ENCODE results near the gene MARCHF10. TPM values are rescaled to one million over a fixed set of nuclear protein-coding genes. Genes with fewer than 3 reads are reported as not detected.

MARCHF10 gene
- polyA plus RNA-seq, 1 experiment: 0.43 TPM

GRCh38 chr17:62749926-62750325, 58.2 kb downstream of the MARCHF10 start:
- ChIA-PET CTCF (no interaction called here), POLR2A (no interaction called here)
- no peak for DNase-seq (ENCODE audit: low read depth)
- Histone ChIP-seq H3K4me3 (ENCODE audit: low read depth, low read length) (no peak overlapping the region), H3K36me3 (ENCODE audit: control insufficient read depth, insufficient read depth, low read length) (no peaks in the 10 kb centered on the region; the same call in 1 of the 2 replicates), H3K27me3 (ENCODE audit: control insufficient read depth, insufficient read depth, low read length) (no peaks in the 10 kb centered on the region)
- TF ChIP-seq, protein P1, sequence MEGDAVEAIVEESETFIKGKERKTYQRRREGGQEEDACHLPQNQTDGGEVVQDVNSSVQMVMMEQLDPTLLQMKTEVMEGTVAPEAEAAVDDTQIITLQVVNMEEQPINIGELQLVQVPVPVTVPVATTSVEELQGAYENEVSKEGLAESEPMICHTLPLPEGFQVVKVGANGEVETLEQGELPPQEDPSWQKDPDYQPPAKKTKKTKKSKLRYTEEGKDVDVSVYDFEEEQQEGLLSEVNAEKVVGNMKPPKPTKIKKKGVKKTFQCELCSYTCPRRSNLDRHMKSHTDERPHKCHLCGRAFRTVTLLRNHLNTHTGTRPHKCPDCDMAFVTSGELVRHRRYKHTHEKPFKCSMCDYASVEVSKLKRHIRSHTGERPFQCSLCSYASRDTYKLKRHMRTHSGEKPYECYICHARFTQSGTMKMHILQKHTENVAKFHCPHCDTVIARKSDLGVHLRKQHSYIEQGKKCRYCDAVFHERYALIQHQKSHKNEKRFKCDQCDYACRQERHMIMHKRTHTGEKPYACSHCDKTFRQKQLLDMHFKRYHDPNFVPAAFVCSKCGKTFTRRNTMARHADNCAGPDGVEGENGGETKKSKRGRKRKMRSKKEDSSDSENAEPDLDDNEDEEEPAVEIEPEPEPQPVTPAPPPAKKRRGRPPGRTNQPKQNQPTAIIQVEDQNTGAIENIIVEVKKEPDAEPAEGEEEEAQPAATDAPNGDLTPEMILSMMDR (IDR thresholded peaks at IDR 0.05; ENCODE audit: insufficient read depth, low read depth, low read length): no peak

- ChIA-PET CTCF (no interaction called here), POLR2A (no interaction called here)
- H3K4me3 ChIP-seq (ENCODE audit: low read depth, low read length): no peak overlapping the region
- H3K27me3 ChIP-seq (ENCODE audit: control insufficient read depth, insufficient read depth, low read length): no peaks in the 10 kb centered on the region
- TF ChIP-seq, protein P1 (IDR thresholded peaks at IDR 0.05; ENCODE audit: insufficient read depth, low read depth, low read length): no peak
- H3K36me3 ChIP-seq (ENCODE audit: control insufficient read depth, insufficient read depth, low read length): no peaks in the 10 kb centered on the region; the same call in 1 of the 2 replicates
- no peak for DNase-seq (ENCODE audit: low read depth)
Measured at GRCh38 chr17:62746941-62747340, 61.2 kb downstream of the MARCHF10 start.

GRCh38 chr17:62745806-62746205, 62.3 kb downstream of the MARCHF10 start:
- ChIA-PET POLR2A (no interaction called here), CTCF (interaction anchor here (0.9 kb wide), 1 partner anchor 9 kb away, joined by 3 read pairs; no protein-coding TSS in a partner anchor)
- Histone ChIP-seq H3K4me3 (ENCODE audit: low read depth, low read length) (no peak overlapping the region), H3K36me3 (ENCODE audit: control insufficient read depth, insufficient read depth, low read length) (no peaks in the 10 kb centered on the region; the same call in 1 of the 2 replicates), H3K27me3 (ENCODE audit: control insufficient read depth, insufficient read depth, low read length) (no peaks in the 10 kb centered on the region)
- no peak for DNase-seq (ENCODE audit: low read depth)
- TF ChIP-seq, protein P1 (IDR thresholded peaks at IDR 0.05; ENCODE audit: insufficient read depth, low read depth, low read length): no peak

DNA sequence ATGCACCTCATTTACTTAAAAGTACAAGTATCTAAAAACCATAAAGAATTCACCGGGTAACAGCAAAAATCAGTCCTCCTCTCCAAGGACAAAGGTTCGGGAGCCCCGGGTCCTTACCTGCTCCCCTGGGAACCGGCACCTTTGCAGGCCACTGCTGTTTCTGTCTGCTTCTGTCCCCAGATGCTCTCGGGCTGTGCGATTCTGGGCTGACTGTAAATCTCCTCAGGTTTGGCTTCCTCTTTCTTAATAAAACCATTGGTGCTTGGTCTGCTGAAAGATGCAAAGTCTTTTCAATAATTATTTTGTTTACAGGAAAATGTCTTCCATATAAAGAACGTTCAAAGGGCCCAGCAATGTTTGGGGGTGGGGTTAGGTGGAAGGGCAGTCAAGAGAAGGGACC, 63.9 kb downstream of the MARCHF10 start:
- DNase-seq (ENCODE audit: low read depth): no peak
- no peaks in the 10 kb centered on the region for H3K36me3 ChIP-seq (ENCODE audit: control insufficient read depth, insufficient read depth, low read length)
- no peak overlapping the region for H3K4me3 ChIP-seq (ENCODE audit: low read depth, low read length)
- H3K27me3 ChIP-seq (ENCODE audit: control insufficient read depth, insufficient read depth, low read length): no peaks in the 10 kb centered on the region
- POLR2A ChIA-PET: no interaction called here
- TF ChIP-seq, protein P1 (IDR thresholded peaks at IDR 0.05; ENCODE audit: insufficient read depth, low read depth, low read length): no peak
- CTCF ChIA-PET: no interaction called here

DNA sequence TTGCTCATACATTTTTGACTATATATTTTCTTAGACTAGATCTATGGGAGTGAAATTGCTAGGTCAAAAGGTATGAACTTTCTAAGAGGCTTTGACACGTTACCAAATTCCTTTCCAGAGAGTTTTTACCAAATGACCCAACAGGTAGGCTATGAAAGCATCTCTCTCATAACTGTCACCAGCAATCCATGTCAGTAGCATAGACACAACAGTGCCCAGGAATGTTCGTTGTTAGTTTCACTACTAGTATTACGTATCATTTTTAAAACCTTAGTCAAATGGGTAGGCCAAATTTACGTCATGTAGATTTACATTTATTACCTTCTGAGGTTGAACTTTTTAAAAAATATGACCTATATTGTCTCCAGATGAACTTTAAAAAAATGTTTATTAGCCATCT, 66.8 kb downstream of the MARCHF10 start:
- no peaks in the 10 kb centered on the region for H3K27me3 ChIP-seq (ENCODE audit: control insufficient read depth, insufficient read depth, low read length)
- POLR2A ChIA-PET: no interaction called here
- H3K36me3 ChIP-seq (ENCODE audit: control insufficient read depth, insufficient read depth, low read length): no peaks in the 10 kb centered on the region
- DNase-seq (ENCODE audit: low read depth): no peak
- CTCF ChIA-PET: no interaction called here
- no peak overlapping the region for H3K4me3 ChIP-seq (ENCODE audit: low read depth, low read length)
- TF ChIP-seq, protein P1 (IDR thresholded peaks at IDR 0.05; ENCODE audit: insufficient read depth, low read depth, low read length): no peak

Data from BJ (cell line).